Heart left ventricle (tissue), 16 donors: ENCODE results near the gene MAPKAPK3. TPM values are rescaled to one million over a fixed set of nuclear protein-coding genes. Genes with fewer than 3 reads are reported as not detected.

Experiments used
- ATAC-seq, 4 donors: fragments of 200-7000 bp; cut with Tn5 transposase; one replicate each; pipeline ENCODE4 v1.9.1; 2020 to 2022; ENCODE audit warnings: moderate library complexity in 4 of 4, mild to moderate bottlenecking in 3 of 4, moderate number of reproducible peaks in 1 of 4
- DNase-seq, 5 donors: peaks; one replicate each; pipeline ENCODE4 v3.0.0-alpha.2; 2020
- H3K27ac ChIP-seq, 12 donors: fragments of 200-600 bp; sonication (generic) in 4 of 12; one replicate each; pipeline versions ENCODE4 v1.5.0 to v1.8.0; 2016 to 2022; ENCODE audit warnings: mild to moderate bottlenecking in 2 of 12
- H3K27me3 ChIP-seq, 9 donors: fragments of 200-600 bp; sonication (generic) in 2 of 9; one replicate each; pipeline versions ENCODE4 v1.5.1 to v1.8.0; 2016 to 2022; ENCODE audit warnings: mild to moderate bottlenecking in 3 of 9
- H3K36me3 ChIP-seq, 9 donors: fragments of 200-600 bp; sonication (generic) in 2 of 9; one replicate each; pipeline versions ENCODE4 v1.5.0 to v1.8.0; 2018 to 2022; ENCODE audit warnings: mild to moderate bottlenecking in 2 of 9
- H3K4me1 ChIP-seq, 12 donors: fragments of 200-600 bp; sonication (generic) in 4 of 12; one replicate each; pipeline versions ENCODE4 v1.5.0 to v1.8.0; 2016 to 2022; ENCODE audit warnings: mild to moderate bottlenecking in 3 of 12
- H3K4me3 ChIP-seq, 12 donors: fragments of 200-600 bp; sonication (generic) in 4 of 12; one replicate each; pipeline versions ENCODE4 v1.5.0 to v1.8.0; 2017 to 2022; ENCODE audit warnings: mild to moderate bottlenecking in 9 of 12, moderate library complexity in 4 of 12
- H3K9me3 ChIP-seq, 12 donors: fragments of 200-600 bp; sonication (generic) in 4 of 12; one replicate each; pipeline versions ENCODE4 v1.5.0 to v1.8.0; 2016 to 2022; ENCODE audit warnings: mild to moderate bottlenecking in 1 of 12
- CTCF ChIP-seq, 12 donors: fragments of 200-600 bp; sonication (generic) in 4 of 12; IDR thresholded peaks; one replicate each; pipeline versions ENCODE4 v1.5.0 to v1.8.0; 2018 to 2022; ENCODE audit warnings: antibody characterized with exemption in 12 of 12, mild to moderate bottlenecking in 5 of 12
- POLR2A ChIP-seq, 2 donors: fragments of 450-650 bp; IDR thresholded peaks; one replicate each; pipeline ENCODE4 v1.6.1; 2017; ENCODE audit warnings: antibody characterized with exemption in 2 of 2, mild to moderate bottlenecking in 2 of 2, moderate library complexity in 2 of 2
- WGBS, 4 donors: extraction: QIAGEN DNeasy Blood & Tissue Kit in 2 of 4; methylation state at CpG; one replicate each; pipeline versions ENCODE4 v1.1.5 to v1.1.7; 2013 to 2018; 5-methylcytosine and 5-hydroxymethylcytosine counted together
- intact Hi-C, 10 donors: fragments of 100-400 bp; cut with DNase I; formaldehyde crosslinking; loops; one replicate each; pipeline versions ENCODE4 v1.11.1 to v1.14.2; 2022
- polyA plus RNA-seq, 2 donors: library from polyadenylated mRNA; stranded (reverse); fragments of 200-250 nt; gene quantifications; one replicate each; pipeline ENCODE4 v1.2.3, GENCODE V29; 2013
- total RNA-seq, 9 donors: library from RNA; depleted of rRNA in 2 of 9; stranded (reverse); fragments of >200 nt in 2 of 9; fragmentation: NEBNext Ultra II Directional in 3 of 9; extraction: Animal tissue kit (Norgen Biotek cat#: 25700) in 3 of 9; gene quantifications; one replicate each; pipeline versions ENCODE4 v1.1.0 to v1.2.4, GENCODE V29; 2016 to 2023
- donor health status: ischemic (EF 13 %, LVEDD 7.1; RV severe dilation, severe dysfunction).
- donor health status: healthy with polysubstance abuse.
- donor health status: DM: no; HTN: yes; CAD: no.
- donor health status: DM: no; HTN: no; CAD: no.
- donor health status: ischemic (EF 25% LVEDD 6.9; RV normal size, moderate dysfunction).
- donor health status: ischemic (EF 25% LVEDD 5.7; RV mildly dilated, moderate dysfunction).
- donor health status: healthy.
- donor health status: DM: yes; HTN: yes; CAD: no.
- donor health status: ischemic (EF 35%, LVEDD 5.7; RV mildly dilated, moderate dysfunction).
- donor health status: nonischemic (EF 11% LVEDD 7.7; RV severe dilation, severe dysfunction).
- donor health status: DM: yes; HTN: yes; CAD: no.
- donor health status: PGD.
- donor health status: ischemic (EF 29% LVEDD 5.4; RV normal size, mild dysfunction).
- donor health status: nonischemic (EF 23%, LVEDD 6.1; RV moderate dilation, normal function).

The MAPKAPK3 gene
- total and polyA plus RNA-seq, 11 donors: 226 to 398 (median 287) TPM

- no peaks in the 10 kb centered on the region for H3K36me3 ChIP-seq
- 2 to 14% (median 7%) methylated on average over 11 to 65 of the region's 65 CpGs for WGBS, 4 donors
- DNase-seq (peak; percentile 47 to 77 (median 55)), ATAC-seq (peak in 3 of 4 donors; percentile 57 to 74 (median 60))
- peaks cover 0 to 12% (median 1%) of the 10 kb centered on the region in 12 donors for H3K4me1 ChIP-seq
- peak overlapping the region; percentile 14 to 82 (median 55) for H3K4me3 ChIP-seq
- no peaks in the 10 kb centered on the region for H3K9me3 ChIP-seq
- intact Hi-C loops: loop anchor here in 4 of 10 donors (10.0 kb wide), 3 partner anchors 199 to 709 kb away; partner anchors contain the start of gene MANF (in 1 of the 4)
- H3K27ac ChIP-seq: peak overlapping the region in 2 of 12 donors; percentile 42 to 60
- no peak for TF ChIP-seq POLR2A (IDR thresholded peaks at IDR 0.05)
- TF ChIP-seq CTCF (IDR thresholded peaks at IDR 0.05): peak in 11 of 12 donors; percentile 10 to 67 (median 45)
- peaks cover 2 to 61% (median 35%) of the 10 kb centered on the region in 9 donors for H3K27me3 ChIP-seq
These were observed 58.5 kb downstream of the MAPKAPK3 start for GRCh38 chr3:50675179-50676030.

DNA sequence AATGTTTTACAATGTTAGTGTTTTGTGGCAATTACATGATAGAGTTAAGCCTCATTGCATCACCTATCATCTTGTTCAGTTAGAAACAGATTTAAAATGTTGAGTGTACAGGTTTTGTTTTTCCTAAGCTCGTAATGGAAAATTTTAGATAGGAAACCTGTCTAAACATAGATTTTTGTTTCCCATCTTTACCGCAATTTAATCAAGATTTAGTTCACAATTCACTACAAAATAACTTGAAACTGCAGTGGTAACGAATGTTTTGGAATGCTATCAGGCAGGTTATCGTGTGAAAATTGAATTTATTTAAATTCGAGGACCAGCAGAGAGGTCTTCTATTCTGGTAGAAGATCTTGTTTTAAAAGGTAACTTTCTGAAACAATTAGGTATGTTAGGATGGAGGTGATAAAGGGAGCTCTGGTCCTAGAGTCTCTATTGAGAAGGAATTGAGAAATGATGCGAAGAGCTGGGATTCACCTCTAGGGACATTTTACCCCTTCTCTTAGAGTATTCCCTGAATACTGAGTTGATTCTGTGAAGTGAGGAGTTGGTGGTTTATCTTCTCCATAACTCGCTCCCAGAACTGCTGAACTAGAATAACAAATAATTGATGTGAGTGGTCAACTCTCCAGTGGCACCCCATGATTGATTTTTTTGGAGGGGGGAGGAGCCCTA lies 59.2 kb downstream of the MAPKAPK3 start:
- TF ChIP-seq CTCF (IDR thresholded peaks at IDR 0.05) (no peak), POLR2A (IDR thresholded peaks at IDR 0.05) (no peak)
- intact Hi-C loops: loop anchor here in 4 of 10 donors (10.0 kb wide), 3 partner anchors 199 to 709 kb away; partner anchors contain the start of gene MANF (in 1 of the 4)
- DNase-seq: no peak
- Histone ChIP-seq H3K27ac (no peak overlapping the region), H3K36me3 (no peaks in the 10 kb centered on the region), H3K4me3 (peak overlapping the region in 5 of 12 donors; percentile 45 to 61 (median 57)), H3K4me1 (peaks cover 0 to 12% (median 1%) of the 10 kb centered on the region in 12 donors), H3K27me3 (peaks cover 2 to 68% (median 35%) of the 10 kb centered on the region in 9 donors), H3K9me3 (no peaks in the 10 kb centered on the region)
- ATAC-seq: no peak
- WGBS, 4 donors: 78 to 84% (median 80%) methylated on average over 7 of the region's 7 CpGs

DNA sequence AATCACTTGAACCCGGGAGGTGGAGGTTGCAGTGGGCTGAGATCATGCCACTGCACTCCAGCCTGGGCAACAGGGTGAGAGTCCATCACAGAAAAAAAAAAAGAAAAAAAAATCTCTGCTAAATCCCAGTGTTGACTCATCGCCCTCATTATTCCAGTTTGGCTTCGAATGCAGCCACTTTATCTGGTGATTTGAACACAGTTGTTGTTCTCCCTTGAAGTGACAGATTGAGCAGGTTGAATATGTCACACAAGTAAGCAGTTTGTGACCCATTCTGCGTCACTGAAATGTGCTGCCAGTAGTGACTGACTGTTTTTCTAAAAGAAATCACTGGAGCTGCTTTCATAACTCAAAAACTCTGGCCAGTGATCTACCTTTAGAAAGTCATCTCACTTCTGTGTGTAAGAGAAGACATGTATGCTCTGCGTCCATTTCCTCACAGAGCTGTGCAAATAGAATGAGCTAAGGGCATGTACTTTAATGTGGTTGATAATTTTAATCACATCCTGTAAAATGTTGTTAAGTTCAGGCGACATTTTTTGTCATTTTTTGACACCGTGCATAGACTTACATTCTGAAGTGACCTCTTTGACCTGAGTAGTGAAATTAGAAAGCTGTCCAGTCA lies 70.3 kb downstream of the MAPKAPK3 start:
- DNase-seq (peak in 1 of 5 donors; percentile 42), ATAC-seq (peak; percentile 89 to 95 (median 92))
- Histone ChIP-seq H3K4me1 (peaks cover 0 to 8% (median 0%) of the 10 kb centered on the region in 12 donors), H3K4me3 (no peak overlapping the region), H3K27ac (peak overlapping the region in 8 of 12 donors; percentile 4 to 65 (median 44)), H3K9me3 (no peaks in the 10 kb centered on the region), H3K27me3 (peaks cover 0 to 13% (median 0%) of the 10 kb centered on the region in 9 donors), H3K36me3 (no peaks in the 10 kb centered on the region)
- WGBS, 4 donors: 50 to 69% (median 51%) methylated on average over 7 of the region's 7 CpGs
- intact Hi-C loops: loop anchor here in 1 of 10 donors (5.0 kb wide), 1 partner anchor 50 kb away; no protein-coding TSS in a partner anchor
- no peak for TF ChIP-seq POLR2A (IDR thresholded peaks at IDR 0.05)
- TF ChIP-seq CTCF (IDR thresholded peaks at IDR 0.05): no peak
